ENCODE data around the gene IL1RAPL1. TPM values are rescaled to one million over a fixed set of nuclear protein-coding genes. Genes with fewer than 3 reads are reported as not detected.

IL1RAPL1 gene
- total and polyA plus RNA-seq, 9 of the 15 experiments (the other 6 are each of a cell fraction or from before 2014, with no cell fraction given): 0.04 to 0.07 (median 0.04) TPM; not detected in 6

DNA sequence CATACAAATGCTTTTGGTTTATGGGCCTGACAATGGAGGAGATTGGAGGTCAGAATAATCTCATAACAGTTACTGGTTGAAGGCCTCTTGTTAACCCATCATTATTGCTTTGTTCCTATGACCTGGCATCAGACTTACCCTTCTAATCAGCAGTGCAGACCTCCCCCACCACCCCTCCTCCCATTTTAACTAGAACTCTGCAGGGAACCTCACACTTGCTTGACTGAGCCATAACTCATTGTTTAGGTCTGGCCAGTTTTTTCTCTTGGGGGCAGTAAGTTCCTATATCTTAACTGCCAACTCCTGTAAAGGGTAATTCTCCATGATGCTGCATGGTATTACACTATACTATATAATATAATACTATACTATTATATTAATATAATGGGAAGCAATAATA is 609.3 kb downstream of the IL1RAPL1 start (continued):
- TF ChIP-seq ZNF707 (CRISPR knock-in tag; conservative IDR thresholded peaks at IDR 0.05): no peak

DNA sequence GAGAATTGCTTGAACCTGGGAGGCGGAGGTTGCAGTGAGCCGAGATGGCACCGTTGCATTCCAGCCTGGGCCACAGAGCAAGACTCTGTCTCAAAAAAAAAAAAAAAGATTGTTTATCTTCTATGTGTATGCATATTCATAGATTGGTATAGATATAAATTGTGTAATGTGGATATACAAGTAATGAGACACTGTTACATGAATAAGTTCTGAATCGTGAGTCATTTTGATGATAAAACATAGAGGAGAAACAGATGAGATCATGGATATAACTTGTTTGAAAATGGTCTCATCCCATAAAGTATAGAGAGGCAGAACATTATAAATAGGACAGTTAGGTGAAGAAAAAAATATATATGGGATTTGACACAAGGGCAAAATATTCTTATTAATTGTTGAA is 628.0 kb downstream of the IL1RAPL1 start:
- in situ Hi-C loops (cut with MboI) (no loop called here), intact Hi-C loops (cut with micrococcal nuclease) (no loop called here)
- no peak for DNase-seq (ENCODE audit: extremely low read depth in 1 of 4, low spot score in 3 of 4)
- ChIA-PET POLR2A (no interaction called here), CTCF (ENCODE audit: low intra/inter-chr PET ratio) (no interaction called here)
- no peak overlapping the region for H3K27ac ChIP-seq (ENCODE audit: extremely low read depth, low read depth, low read length)
- H4K20me1 ChIP-seq (replicated peaks; ENCODE audit: control insufficient read depth, insufficient read depth, low read length): no peaks in the 10 kb centered on the region
- H3K4me1 ChIP-seq (replicated peaks in 1 of 2; ENCODE audit: control insufficient read depth in 2 of 2, insufficient read depth in 2 of 2, low read length in 2 of 2): no peaks in the 10 kb centered on the region
- no peak for FAIRE-seq
- no peaks in the 10 kb centered on the region for H3K27me3 ChIP-seq (ENCODE audit: control insufficient read depth in 2 of 2, insufficient read depth in 2 of 2, low read length in 2 of 2)
- no peak overlapping the region for H3K4me3 ChIP-seq
- no peaks in the 10 kb centered on the region for H3K79me2 ChIP-seq (ENCODE audit: control insufficient read depth, insufficient read depth, low read length)
- no peak for ATAC-seq
- no peak overlapping the region for H3K4me2 ChIP-seq (ENCODE audit: insufficient read depth, low read length)
- H3K9me3 ChIP-seq (replicated peaks; ENCODE audit: control insufficient read depth, insufficient read depth, low read depth, low read length): no peaks in the 10 kb centered on the region
- H3K9ac ChIP-seq (ENCODE audit: insufficient read depth in 1 of 2, low read depth in 2 of 2, low read length in 2 of 2): no peak overlapping the region
- no peaks in the 10 kb centered on the region for H3K36me3 ChIP-seq (ENCODE audit: control insufficient read depth, insufficient read depth, low read length)
- H3K9me1 ChIP-seq (ENCODE audit: control insufficient read depth, insufficient read depth, low read length): no peaks in the 10 kb centered on the region
- 0% methylated on average over 2 of the region's 4 CpGs for WGBS (ENCODE audit: insufficient coverage, low coverage, missing lambda C conversion rate)
- H2AFZ ChIP-seq (ENCODE audit: low read depth, low read length): no peak overlapping the region
- no TSS peak for BruUV-seq (replicated peaks)
- TF ChIP-seq NFRKB (IDR thresholded peaks at IDR 0.05; ENCODE audit: low read depth) (no peak), ZNF551 (CRISPR knock-in tag; IDR thresholded peaks at IDR 0.05) (no peak), SIN3B (IDR thresholded peaks at IDR 0.05; ENCODE audit: low read depth) (no peak), ZKSCAN1 (IDR thresholded peaks at IDR 0.05; ENCODE audit: low read depth, low read length) (no peak), IRF1 (CRISPR knock-in tag; IDR thresholded peaks at IDR 0.05; ENCODE audit: borderline replicate concordance) (no peak), SIX5 (IDR thresholded peaks at IDR 0.05; ENCODE audit: borderline replicate concordance in 1 of 2, insufficient read depth in 1 of 2, low read depth in 1 of 2, low read length in 2 of 2) (no peak), KAT2B (IDR thresholded peaks at IDR 0.05; ENCODE audit: low read depth, low read length) (no peak), IFI16 (CRISPR knock-in tag; IDR thresholded peaks at IDR 0.05) (no peak)
- TF ChIP-seq, protein P1, sequence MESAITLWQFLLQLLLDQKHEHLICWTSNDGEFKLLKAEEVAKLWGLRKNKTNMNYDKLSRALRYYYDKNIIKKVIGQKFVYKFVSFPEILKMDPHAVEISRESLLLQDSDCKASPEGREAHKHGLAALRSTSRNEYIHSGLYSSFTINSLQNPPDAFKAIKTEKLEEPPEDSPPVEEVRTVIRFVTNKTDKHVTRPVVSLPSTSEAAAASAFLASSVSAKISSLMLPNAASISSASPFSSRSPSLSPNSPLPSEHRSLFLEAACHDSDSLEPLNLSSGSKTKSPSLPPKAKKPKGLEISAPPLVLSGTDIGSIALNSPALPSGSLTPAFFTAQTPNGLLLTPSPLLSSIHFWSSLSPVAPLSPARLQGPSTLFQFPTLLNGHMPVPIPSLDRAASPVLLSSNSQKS (CRISPR knock-in tag; IDR thresholded peaks at IDR 0.05): no peak

Data from K562 (cell line).